NB4 (cell line): ENCODE measurements around the gene KIF16B.

Experiments used
- MYC ChIP-seq: IDR thresholded peaks from 2 replicates; pipeline ENCODE4 v1.6.1; 2011; ENCODE audit warnings: low read depth, low read length
- POLR2A ChIP-seq: IDR thresholded peaks from 2 replicates; pipeline ENCODE4 v1.6.1; 2011; ENCODE audit warnings: mild to moderate bottlenecking; ENCODE audit not compliant: insufficient read length; ENCODE audit errors: extremely low read depth
- TF ChIP-seq, protein P1 (sequence below): IDR thresholded peaks from one replicate; pipeline ENCODE4 v1.5.1; 2012; ENCODE audit warnings: low read depth, low read length

DNA sequence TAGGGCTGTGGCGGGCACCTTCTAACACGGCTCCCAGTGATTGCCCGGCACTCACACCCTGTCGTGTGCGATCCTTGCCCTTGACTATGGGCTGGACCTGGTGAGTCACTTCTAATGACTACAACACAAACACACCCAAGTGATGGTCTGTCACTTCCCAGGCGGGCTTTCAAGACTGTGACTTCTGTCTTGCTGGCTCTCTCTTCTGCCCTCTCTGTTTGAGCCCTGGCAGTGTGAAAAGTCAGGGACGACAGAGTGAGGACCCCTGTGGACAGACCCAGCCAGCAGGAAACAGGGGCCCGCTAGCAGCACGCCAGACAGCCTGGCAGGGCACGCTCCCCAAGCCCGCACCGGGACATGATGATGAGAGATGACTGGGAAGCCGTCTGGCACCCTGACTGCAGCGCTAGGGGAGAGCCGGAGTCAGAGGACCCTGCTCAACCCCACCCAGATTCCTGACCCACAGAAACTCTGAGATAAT, 43.0 kb downstream of the KIF16B start:
- TF ChIP-seq, protein P1, sequence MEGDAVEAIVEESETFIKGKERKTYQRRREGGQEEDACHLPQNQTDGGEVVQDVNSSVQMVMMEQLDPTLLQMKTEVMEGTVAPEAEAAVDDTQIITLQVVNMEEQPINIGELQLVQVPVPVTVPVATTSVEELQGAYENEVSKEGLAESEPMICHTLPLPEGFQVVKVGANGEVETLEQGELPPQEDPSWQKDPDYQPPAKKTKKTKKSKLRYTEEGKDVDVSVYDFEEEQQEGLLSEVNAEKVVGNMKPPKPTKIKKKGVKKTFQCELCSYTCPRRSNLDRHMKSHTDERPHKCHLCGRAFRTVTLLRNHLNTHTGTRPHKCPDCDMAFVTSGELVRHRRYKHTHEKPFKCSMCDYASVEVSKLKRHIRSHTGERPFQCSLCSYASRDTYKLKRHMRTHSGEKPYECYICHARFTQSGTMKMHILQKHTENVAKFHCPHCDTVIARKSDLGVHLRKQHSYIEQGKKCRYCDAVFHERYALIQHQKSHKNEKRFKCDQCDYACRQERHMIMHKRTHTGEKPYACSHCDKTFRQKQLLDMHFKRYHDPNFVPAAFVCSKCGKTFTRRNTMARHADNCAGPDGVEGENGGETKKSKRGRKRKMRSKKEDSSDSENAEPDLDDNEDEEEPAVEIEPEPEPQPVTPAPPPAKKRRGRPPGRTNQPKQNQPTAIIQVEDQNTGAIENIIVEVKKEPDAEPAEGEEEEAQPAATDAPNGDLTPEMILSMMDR, result no peak
- no peak for TF ChIP-seq POLR2A
- TF ChIP-seq MYC, result no peak
